A673 (cell line): ENCODE measurements around the gene MAML2. TPM values are rescaled to one million over a fixed set of nuclear protein-coding genes. Genes with fewer than 3 reads are reported as not detected.

Source experiments
- BruUV-seq: library from RNA; stranded (reverse); fragments of 400-500 nt; replicated peaks from 2 replicates; lab custom pipeline; 2021; lab: Mats Ljungman, UMichigan
- CTCF ChIA-PET: fragments of 300-600 bp; sonication (Branson Sonifier 250); formaldehyde crosslinking; loops from one replicate; lab custom pipeline; 2022; ENCODE audit warnings: antibody characterized with exemption; lab: Charles Lee
- POLR2A ChIA-PET: fragments of 300-600 bp; sonication (Branson Sonifier 250); formaldehyde crosslinking; loops from one replicate; lab custom pipeline; 2022; ENCODE audit warnings: antibody characterized with exemption; ENCODE audit not compliant: low non-redundant PET; lab: Charles Lee
- DNase-seq: peaks from one replicate; pipeline ENCODE4 v3.0.0-alpha.2; 2015; ENCODE audit warnings: low spot score
- H3K27ac ChIP-seq: fragments of 200-600 bp; sonication (generic); 2 replicates; pipeline ENCODE4 v1.5.1; 2016; ENCODE audit warnings: mixed run types, low read depth, mild to moderate bottlenecking, mixed read lengths, antibody characterized with exemption, low read length; ENCODE audit not compliant: poor library complexity, severe bottlenecking
- H3K27me3 ChIP-seq: fragments of 200-600 bp; sonication (generic); replicated peaks from 2 replicates; pipeline ENCODE4 v1.6.1; 2017; ENCODE audit warnings: mixed run types, low read depth, mild to moderate bottlenecking, mixed read lengths, antibody characterized with exemption, low read length; ENCODE audit not compliant: insufficient read depth, poor library complexity
- H3K36me3 ChIP-seq: fragments of 200-600 bp; sonication (generic); 2 replicates; pipeline ENCODE4 v1.6.1; 2016; ENCODE audit warnings: mixed run types, mild to moderate bottlenecking, mixed read lengths, antibody characterized with exemption, low read length; ENCODE audit not compliant: insufficient read depth, poor library complexity, severe bottlenecking
- H3K4me1 ChIP-seq: fragments of 200-600 bp; sonication (generic); 2 replicates; pipeline ENCODE4 v1.6.1; 2017; ENCODE audit warnings: mixed run types, mild to moderate bottlenecking, mixed read lengths, antibody characterized with exemption, low read length; ENCODE audit not compliant: insufficient read depth, poor library complexity, severe bottlenecking
- H3K4me3 ChIP-seq: fragments of 200-600 bp; sonication (generic); 2 replicates; pipeline ENCODE4 v1.5.1; 2016; ENCODE audit warnings: low read depth, mixed run types, mild to moderate bottlenecking, mixed read lengths, low read length; ENCODE audit not compliant: poor library complexity, severe bottlenecking
- H3K9me3 ChIP-seq: fragments of 200-600 bp; sonication (generic); 2 replicates; pipeline ENCODE4 v1.6.1; 2016; ENCODE audit warnings: mixed run types, low read depth, mild to moderate bottlenecking, mixed read lengths, antibody characterized with exemption, low read length; ENCODE audit not compliant: poor library complexity, severe bottlenecking
- CTCF ChIP-seq: fragments of 300-800, 200-600 bp; sonication (generic); conservative IDR thresholded peaks from 2 replicates; pipeline ENCODE4 v1.5.1; 2017; ENCODE audit warnings: low read depth, mild to moderate bottlenecking, antibody characterized with exemption, low read length, moderate library complexity, mixed read lengths
- EZH2 ChIP-seq: fragments of 200-600 bp; sonication (generic); IDR thresholded peaks from 2 replicates; pipeline ENCODE4 v1.6.1; 2017; ENCODE audit warnings: borderline replicate concordance, low read depth, mild to moderate bottlenecking, mixed read lengths, antibody characterized with exemption, low read length; ENCODE audit not compliant: poor library complexity, severe bottlenecking
- intact Hi-C: fragments of 100-400 bp; cut with micrococcal nuclease; formaldehyde crosslinking; loops from one replicate; pipeline ENCODE4 v1.10.0; 2022; ENCODE audit not compliant: unreplicated experiment
- total RNA-seq: library from RNA; stranded (reverse); gene quantifications from 2 replicates; pipeline ENCODE4 v1.2.3, GENCODE V29; 2021

Gene MAML2
- total RNA-seq, 1 experiment from 2014 or later: 6.4 TPM

GRCh38 chr11:95943546-95943945, 399.4 kb downstream of the MAML2 start:
- Histone ChIP-seq H3K9me3 (peaks cover 9% of the 10 kb centered on the region), H3K27ac (no peak overlapping the region), H3K4me3 (no peak overlapping the region), H3K36me3 (no peaks in the 10 kb centered on the region), H3K4me1 (no peaks in the 10 kb centered on the region), H3K27me3 (no peaks in the 10 kb centered on the region)
- intact Hi-C loops: no loop called here
- CTCF ChIA-PET: no interaction called here
- TF ChIP-seq EZH2 (no peak), CTCF (no peak)
- POLR2A ChIA-PET: no interaction called here
- no TSS peak for BruUV-seq
- no peak for DNase-seq

GRCh38 chr11:95939091-95939490, 403.9 kb downstream of the MAML2 start:
- ChIA-PET CTCF (no interaction called here), POLR2A (no interaction called here)
- intact Hi-C loops: no loop called here
- Histone ChIP-seq H3K36me3 (no peaks in the 10 kb centered on the region), H3K27me3 (no peaks in the 10 kb centered on the region), H3K4me1 (no peaks in the 10 kb centered on the region), H3K4me3 (no peak overlapping the region), H3K9me3 (peaks cover under 1% of the 10 kb centered on the region), H3K27ac (no peak overlapping the region)
- BruUV-seq: no TSS peak
- TF ChIP-seq CTCF: no peak
- DNase-seq: no peak

GRCh38 chr11:95937358-95937757, 405.6 kb downstream of the MAML2 start:
- POLR2A ChIA-PET: interaction anchor here (0.7 kb wide), 1 partner anchor 52 kb away, joined by 6 read pairs; no protein-coding TSS in a partner anchor
- BruUV-seq: no TSS peak
- no peak for DNase-seq
- Histone ChIP-seq H3K4me3 (no peak overlapping the region), H3K27me3 (no peaks in the 10 kb centered on the region), H3K4me1 (no peaks in the 10 kb centered on the region), H3K27ac (no peak overlapping the region), H3K9me3 (no peaks in the 10 kb centered on the region), H3K36me3 (no peaks in the 10 kb centered on the region)
- TF ChIP-seq EZH2 (no peak), CTCF (no peak)
- intact Hi-C loops: no loop called here
- CTCF ChIA-PET: no interaction called here
